ENCODE results near the gene SLC4A11. TPM values are rescaled to one million over a fixed set of nuclear protein-coding genes. Genes with fewer than 3 reads are reported as not detected.
"Not testable (repeated sequence)": the region's sequence is repeated elsewhere in the genome, so short reads cannot be mapped to it uniquely, and the experiment has no call there.

Gene SLC4A11
- total RNA-seq, 1 experiment from 2014 or later: 0.60 TPM

DNA sequence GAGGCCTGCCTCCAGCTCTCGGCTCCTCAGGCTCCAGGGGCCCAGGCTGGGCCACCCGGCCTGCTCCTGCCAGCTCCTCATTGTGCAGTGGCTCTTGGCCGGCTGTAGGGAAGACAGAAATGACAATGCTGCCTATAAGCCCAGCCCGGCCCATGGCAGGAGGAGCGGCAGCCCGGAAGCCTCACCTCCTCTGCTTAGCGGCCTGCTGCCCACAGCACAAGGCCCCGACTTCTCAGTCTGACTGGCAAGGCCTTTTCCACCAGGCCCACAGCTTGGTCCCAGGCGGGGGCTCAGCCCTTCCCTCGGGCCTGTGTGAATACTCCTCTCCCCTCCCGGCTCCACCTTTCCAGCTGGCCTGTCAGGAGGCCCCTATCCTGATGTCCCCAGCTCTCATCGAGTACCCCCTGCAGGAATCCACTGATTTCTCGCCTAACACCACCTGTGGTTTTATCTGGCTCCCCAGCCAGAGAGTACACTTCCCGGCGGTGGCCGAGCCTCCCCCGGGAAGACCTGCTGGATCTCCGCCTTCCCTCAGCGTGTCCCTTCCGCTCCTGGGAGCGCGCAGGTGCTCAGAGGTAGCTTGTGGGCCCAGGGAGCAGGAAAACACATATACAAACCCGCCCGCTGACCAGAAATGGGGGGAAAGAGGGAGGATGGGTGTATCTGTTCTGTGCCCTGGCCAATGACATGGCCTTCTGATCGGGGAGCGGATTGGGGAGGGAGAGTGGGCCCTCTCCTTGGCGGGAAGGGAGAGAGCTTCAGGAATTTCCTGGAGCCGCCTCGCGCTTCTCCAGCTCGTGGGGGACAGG, 35.5 kb downstream of the SLC4A11 start:
- DNase-seq (ENCODE audit: low read depth): peak; percentile 37

DNA sequence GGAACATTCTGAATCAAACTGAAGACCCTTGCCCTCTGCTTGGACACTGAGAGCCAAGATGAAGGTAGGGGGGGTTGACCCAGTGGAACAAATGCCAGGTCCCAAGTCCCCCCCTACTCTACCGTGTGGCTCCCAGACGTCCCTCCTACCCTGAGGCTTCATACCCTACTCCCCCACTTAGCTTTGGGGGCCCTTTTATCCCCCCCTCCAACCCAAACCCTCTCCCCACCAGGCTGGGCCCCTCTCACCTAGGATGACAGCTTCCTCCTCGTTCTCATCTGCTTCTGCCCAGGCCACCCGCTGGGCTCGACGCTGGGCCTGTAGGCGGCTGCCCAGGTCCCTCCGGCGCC, 36.0 kb downstream of the SLC4A11 start:
- no peak for DNase-seq (ENCODE audit: low read depth)

DNA sequence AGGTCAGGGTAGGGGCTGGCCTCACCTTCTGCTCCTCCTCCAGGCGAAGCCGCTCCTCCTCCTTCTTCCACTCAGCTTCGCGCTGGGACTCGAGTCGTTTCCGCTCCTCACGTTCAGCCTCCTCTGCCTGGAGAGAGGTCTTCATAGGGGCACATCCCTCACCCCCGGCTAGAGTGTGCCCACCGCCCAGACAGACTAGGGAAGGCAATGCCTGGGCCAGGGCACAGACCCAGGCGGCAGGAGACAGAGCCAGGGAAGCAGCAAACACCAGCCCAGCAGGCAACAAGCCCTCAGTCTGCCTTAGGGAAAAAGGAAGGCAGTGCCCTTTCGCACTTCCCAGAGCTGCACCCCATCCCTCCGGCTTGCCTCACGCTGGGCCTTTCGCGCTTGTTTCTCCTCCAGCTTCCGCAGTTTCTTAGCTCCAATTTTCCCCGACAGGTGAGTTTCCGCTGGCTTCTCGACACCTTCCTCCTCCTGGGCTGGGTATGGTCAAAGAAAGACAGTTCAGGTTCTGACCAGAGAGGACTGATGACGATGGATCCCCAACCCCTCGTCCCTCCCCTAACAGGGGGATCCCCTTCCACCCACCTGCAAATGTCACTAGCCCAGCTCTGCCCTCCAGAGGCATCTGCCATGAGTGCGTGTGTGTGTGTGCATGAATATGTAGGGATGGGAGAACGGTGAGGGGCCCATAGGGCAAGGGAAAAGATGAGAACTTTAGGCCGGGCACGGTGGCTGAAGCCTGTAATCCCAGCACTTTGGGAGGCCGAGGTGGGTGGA, 38.8 kb downstream of the SLC4A11 start:
- no peak for DNase-seq (ENCODE audit: low read depth)

DNA sequence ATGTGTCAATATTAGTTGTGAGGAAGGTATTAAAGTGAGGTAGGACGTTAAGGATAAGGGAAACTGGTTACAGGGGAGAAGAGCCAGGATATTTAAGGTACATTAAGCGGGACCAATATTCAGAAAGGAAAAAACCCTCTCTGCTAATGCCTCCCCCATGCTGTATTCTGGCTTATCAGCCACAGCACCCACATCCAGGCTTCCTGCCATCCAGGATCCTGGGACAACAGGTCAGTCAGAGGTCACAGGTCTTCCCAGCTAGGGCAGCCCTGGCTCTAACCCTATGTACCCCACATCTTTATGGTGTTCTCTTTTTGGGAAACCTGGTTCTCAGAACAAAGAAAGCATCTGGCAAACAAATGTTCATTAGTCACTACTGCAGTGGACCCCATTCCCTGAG, 39.8 kb downstream of the SLC4A11 start:
- DNase-seq (ENCODE audit: low read depth): no peak

DNA sequence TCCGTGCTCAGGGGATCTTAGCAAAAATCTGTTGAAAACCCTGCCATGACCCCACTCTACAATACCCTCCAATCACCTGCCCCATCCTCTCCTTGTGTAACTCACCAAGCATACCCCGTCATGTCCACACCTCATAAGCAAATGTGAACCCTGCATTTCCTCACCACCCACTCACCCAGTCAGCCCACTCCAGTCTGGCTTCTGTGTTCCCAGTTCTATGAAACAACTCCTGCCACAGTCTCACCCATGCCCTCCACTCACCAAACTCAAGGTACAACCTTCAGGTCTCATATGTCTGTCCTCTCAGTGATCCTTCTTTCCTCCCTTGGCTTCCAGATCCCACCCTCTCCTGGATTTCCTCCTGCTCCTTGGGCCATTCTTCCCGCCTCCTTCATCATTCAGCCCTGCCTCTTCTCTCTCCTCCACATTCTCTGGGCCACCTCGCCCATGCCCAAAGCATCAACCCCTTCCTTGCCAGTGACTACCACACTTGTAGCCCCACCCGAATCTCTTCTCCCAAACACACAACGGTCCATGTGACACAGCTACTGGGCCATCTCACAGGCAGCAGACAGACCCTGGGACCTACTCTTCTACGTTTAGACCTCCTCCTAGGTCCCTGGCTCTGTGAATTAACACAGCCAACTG, 43.3 kb downstream of the SLC4A11 start:
- DNase-seq (ENCODE audit: low read depth): no peak

DNA sequence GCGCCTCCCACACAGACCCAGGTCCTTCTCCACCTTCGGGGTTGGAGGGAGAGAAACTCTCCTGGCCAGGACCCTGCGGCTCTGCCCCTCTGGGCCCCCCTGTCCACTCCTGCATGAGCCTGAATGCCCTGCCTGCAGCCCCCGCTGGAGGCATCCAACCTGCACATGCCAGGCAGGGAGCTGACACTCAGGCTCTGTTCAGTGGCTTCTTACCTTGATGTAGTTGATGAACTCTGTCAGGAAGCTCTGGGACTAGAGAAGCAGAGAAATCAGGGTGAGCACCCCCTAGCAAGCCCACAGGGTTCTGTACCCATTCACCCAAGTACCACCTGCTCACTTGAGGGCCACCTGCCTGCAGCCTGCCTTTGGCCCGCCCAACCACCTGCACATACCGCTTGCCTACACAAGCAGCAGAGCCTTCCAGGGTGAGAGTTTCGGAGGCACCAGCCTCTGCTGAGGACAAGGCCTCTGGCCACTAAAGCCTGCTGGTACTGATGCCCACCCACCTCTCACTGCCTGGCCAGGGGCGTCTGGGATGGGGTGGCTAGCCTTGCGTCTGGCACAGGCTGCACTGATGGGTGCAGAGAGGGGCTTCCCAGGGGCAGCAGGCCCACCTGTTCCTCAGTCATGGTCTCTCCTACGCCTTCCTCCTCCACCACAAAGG, 44.2 kb downstream of the SLC4A11 start:
- no peak for DNase-seq (ENCODE audit: low read depth)

DNA sequence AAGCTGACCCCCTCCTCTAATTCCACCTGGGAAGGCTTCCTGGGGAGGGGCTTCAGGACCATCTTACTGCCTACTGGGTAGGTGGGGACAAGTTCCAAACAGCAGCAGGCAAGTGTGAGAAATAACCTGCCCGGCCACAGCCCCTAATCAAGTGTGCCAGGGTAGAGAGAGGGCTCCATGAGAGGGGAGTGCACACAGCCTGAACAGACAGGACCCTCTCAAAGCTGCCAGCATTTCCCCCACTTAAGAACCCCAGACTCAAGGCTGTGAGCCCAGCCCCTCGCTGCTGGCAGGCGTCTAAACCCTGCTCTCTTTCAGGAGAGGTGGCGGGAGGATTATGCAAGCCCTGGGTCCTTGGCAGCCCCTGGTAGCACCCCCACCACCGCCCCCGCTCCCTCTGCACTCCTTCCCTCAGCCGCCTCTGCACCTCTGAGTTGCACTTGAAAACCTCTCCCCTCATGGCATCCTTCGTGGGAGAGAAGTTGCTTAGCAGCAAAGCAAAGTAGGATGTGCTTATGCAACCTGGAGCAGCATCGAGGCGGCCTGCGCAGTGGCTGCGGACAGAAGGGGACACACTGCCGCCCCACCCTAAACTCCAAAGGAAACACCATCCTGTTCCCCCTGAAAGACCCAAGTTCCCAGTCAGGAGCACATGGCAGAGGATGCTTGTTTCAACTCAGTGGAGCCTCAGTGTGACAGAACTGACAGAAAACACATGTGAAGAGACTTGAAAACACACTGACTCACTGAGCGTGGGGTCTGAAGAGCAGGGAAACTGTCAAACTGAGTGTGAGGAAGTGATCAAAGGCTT, 45.0 kb downstream of the SLC4A11 start:
- DNase-seq (ENCODE audit: low read depth): no peak

DNA sequence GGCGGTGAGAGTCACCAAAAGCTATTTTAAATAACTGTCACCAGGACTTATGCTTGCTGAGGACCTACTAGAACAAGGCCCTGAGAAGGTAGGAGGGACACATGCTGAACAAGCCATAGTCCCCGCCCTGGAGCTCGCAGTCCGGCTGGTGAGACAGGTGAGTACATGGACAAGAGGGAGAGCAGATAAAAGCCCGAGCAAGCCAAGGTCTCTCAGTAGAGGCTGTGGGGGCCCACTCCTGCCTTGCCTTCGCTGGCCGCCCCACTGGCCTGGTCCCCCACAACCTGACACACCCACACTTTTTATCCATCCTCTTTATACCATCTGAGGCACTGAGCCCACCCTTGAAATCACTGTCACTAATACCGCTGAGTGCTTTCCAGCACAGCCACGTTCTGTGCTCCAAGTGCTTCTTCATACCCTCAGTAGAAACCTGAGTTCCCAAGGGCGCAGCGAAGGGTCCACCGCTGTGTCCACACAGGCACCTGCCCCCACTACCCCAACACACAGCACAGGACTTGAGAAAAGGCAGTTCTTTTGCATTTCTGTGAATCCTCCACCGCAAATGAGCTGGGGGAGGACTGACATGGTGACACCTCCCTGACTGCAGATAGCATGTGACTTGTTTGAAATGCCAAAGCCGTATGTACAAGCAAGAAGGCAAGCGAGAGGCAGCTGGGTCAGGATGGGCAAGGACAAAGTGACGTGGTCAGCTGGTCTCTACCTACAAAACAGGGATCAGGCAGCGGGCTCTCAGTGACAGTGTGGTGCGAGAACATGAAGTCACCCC, 46.6 kb downstream of the SLC4A11 start:
- no peak for DNase-seq (ENCODE audit: low read depth)

DNA sequence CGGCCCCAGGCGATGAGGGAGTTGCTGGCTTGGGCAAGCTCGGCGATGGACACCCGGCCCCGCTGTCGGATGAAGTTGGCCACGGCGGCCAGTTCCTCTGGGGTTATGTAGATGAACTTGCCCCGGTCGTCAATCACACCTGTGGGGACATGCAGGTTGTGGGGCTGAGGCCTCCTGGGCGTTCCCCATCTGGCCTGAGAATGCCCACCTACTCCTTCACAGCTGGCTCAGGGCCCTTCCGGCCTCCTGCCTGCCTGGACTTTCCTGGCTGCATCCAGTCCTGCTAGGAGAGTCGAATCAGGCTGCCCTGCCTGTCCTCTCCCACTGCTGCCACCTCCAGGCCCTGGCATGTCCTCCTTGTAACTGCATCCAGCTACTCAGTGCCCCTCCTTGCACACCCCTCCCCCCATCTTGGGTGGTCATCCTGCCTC, 48.3 kb downstream of the SLC4A11 start:
- no peak for DNase-seq (ENCODE audit: low read depth)

DNA sequence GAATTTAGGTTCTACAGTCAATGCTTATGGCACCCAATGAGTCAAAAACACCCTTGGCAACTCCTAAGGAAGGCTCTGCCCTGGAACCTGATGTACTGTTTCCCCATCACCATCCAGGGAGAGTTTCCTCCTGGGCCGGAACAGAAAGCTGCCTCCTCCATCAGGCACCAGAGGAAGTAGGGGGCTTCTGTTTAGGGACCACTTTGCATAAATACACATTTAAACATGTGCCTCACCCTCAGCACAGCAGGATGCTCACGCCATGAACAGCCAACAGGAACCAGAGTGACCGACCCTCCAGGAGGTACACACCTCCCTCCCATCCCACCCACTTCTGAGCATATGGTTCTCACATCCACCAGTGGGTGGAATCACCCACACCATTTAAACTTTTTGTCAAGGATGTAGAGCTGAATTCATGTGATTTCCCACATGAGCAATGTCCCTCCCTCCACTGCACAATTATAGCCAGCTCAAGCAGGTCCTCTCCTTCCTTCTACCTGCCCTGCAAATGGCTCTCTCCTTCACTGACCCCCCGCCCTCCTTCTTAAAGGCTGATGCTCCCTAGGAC, 49.3 kb downstream of the SLC4A11 start:
- DNase-seq (ENCODE audit: low read depth): no peak

DNA sequence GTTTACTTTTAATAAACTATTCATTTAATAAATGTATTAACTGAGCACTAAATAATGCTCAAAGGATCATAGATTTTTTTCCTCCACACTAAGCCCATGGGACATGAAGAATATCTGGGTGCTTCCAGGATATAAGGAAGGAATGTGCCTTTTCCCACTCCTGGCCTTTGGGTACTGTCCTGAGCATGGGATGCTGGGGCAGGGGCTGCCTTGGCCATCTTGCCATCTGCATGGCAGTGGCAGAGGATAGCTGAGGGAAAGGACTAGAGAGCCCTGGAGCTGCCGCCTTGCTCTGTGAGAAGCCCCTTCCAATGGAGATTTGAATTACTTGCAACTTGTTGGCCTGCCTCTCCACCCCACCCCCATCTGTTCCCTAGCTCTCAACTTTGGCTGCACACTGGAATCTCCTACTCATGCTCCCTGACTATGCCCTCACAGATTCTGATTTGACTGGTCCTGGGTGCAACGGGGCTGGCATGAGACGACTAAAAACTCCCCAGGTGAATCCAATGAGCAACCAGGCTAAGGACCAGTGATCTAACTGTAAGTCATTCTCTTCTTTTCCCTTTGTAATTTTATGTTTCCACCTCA, 50.1 kb downstream of the SLC4A11 start:
- DNase-seq (ENCODE audit: low read depth): no peak

DNA sequence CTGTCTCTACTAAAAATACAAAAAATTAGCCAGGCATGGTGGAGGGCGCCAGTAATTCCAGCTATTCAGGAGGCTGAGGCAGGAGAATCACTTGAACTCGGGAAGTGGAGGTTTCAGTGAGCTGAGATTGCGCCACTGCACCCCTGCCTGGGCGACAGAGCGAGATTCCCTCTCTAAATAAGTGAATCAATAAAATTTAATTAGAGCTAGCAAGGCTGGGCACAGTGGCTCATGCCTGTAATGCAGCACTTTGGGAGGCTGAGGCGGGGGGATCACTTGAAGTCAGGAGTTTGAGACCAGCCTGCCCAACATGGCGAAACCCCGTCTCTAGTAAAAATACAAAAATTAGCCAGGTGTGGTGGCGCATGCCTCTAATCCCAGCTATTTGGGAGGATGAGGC, 51.1 kb downstream of the SLC4A11 start:
- DNase-seq (ENCODE audit: low read depth): not testable (repeated sequence)

DNA sequence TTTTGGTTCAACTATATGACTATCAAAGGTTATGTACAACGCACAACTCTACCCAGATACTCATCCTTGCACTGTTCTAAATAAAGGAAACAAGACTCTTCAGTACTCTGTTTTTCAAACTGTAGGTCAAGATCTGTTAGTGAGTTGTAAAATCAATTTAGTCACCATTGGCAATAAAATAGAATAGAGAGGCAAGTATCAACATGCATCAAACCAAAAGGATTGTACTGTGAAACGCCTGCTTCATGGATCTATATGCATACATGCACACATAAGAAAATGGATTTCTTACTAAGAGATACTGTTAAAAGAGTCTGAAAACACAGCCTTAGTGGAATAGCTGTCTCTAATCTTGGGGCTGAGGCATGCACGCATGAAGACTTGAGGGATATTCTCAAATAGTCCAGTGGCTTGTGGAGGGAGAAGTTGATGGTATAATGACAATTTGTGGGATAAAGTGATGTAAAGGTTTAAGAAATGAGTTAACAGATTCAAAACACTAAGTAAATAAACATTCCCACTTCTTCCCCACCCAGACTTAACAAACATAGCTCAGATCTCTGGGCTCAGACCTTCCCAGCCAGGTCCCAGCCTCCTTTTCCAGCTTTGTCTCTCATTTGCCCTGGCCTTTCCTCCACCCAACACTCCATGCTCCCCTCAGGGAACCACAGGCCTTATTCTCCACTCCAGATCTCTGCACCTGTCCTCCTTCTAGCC, 54.9 kb downstream of the SLC4A11 start:
- no peak for DNase-seq (ENCODE audit: low read depth)

DNA sequence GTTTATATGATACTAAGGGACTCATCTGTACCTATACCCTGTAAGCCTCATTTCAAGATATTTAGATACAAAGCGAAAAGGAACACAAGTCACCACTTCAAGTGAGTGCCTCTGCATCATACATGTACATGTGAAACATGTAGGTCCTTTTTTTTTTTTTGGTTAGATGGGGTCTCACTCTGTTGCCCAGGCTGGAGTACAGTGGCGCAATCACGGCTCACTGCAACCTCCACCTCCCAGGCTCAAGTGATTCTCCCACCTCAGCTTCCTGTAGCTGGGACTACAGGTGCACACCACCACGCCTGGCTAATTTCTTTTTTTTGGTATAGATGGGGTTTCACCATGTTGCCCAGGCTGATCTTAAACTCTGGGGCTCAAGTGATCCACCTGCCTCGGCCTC, 56.6 kb downstream of the SLC4A11 start:
- DNase-seq (ENCODE audit: low read depth): not testable (repeated sequence)

DNA sequence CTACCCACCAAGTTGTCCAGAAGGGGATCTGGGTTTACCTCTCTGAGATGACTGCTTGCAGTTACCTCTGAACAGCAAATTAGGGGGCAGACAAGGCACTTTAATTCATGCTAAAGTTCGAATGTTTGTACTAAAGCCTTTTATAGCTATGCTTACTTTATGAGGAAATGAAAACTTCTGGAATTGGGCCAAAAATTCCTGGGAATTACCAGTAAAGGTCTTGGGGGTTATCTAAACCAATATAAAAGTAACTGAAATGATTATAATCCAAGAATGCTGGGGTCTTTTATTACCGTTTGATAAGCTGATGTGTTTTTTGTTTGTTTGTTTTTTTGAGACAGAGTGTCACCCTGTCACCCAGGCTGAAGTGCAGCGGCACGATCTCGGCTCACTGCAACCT, 57.7 kb downstream of the SLC4A11 start:
- DNase-seq (ENCODE audit: low read depth): no peak

DNA sequence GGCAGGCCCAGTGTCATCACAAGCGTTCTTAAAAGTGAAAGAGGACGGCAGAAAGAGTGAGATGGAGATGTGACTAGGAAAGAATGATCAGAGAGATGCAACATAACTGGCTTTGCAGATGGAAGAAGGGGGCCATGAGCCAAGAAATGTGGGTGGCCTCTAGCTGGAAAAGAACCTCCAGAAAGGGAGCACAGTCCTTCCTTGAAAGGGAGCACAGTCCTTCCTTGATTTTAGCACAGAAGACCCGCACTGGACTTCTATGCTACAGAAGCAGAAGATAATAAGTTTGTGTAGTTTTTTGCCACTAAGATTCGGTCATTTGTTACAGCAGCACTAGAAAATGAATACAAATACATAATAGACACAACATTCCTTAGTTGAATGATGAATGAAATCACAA, 58.7 kb downstream of the SLC4A11 start:
- DNase-seq (ENCODE audit: low read depth): no peak

DNA sequence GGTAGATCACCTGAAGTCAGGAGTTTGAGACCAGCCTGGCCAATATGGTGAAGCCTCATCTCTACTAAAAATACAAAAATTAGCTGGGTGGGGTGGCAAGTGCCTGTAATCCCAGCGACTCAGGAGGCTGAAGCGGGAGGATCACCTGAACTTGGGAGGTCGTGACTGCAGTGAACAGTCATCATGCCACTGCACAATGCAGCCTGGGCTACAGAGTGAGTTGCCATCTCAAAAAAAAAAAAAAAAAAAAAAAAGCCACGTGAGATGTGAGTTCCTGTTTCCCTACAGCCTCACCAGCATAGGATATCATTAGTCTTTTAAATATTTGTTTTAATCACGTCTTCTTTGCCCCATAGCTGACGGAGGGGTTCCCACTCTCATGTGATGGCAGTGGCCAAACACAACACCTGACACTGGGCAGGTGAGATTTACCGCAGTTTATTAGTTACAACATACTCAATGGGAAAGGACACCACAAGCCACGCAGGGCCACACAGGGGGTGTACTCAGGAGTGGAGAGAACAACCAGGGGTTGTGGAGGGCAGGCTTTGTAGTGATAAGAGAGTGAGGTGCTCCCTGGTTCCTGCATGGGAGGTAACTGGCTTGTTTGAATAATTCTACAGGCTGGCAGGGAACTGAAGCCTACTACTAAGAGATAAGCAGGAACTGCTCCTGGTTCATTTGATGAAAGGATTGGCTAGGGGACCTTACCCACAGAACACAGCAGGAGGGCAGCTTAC, 61.1 kb downstream of the SLC4A11 start:
- DNase-seq (ENCODE audit: low read depth): no peak
